ENCODE results near the gene CNTNAP2. TPM values are rescaled to one million over a fixed set of nuclear protein-coding genes. Genes with fewer than 3 reads are reported as not detected.

Gene CNTNAP2
- total and polyA plus RNA-seq, 9 donors, result 0.24 to 7.0 (median 1.5) TPM

GRCh38 chr7:147053746-147054145, 937.1 kb downstream of the CNTNAP2 start:
- WGBS, 3 donors, result 89 to 95% (median 89%) methylated on average over 5 of the region's 5 CpGs
- no peak for DNase-seq
- no peaks in the 10 kb centered on the region for H3K27me3 ChIP-seq
- no peaks in the 10 kb centered on the region for H3K4me1 ChIP-seq (ENCODE audit: insufficient read depth)
- no peak overlapping the region for H3K27ac ChIP-seq
- intact Hi-C loops (cut with DNase I), result no loop called here
- TF ChIP-seq POLR2A (IDR thresholded peaks at IDR 0.05) (no peak), CTCF (IDR thresholded peaks at IDR 0.05) (no peak)
- H3K4me3 ChIP-seq, result no peak overlapping the region
- no peaks in the 10 kb centered on the region for H3K36me3 ChIP-seq
- H3K9me3 ChIP-seq, result no peaks in the 10 kb centered on the region

GRCh38 chr7:147060070-147060469, 943.5 kb downstream of the CNTNAP2 start:
- WGBS, 3 donors, result 95 to 96% (median 96%) methylated on average over 3 of the region's 3 CpGs
- no peak for DNase-seq
- H3K27ac ChIP-seq, result no peak overlapping the region
- H3K4me3 ChIP-seq, result no peak overlapping the region
- H3K9me3 ChIP-seq, result no peaks in the 10 kb centered on the region
- TF ChIP-seq EP300 (IDR thresholded peaks at IDR 0.05) (no peak), CTCF (IDR thresholded peaks at IDR 0.05) (no peak), POLR2A (IDR thresholded peaks at IDR 0.05) (no peak)
- no peaks in the 10 kb centered on the region for H3K27me3 ChIP-seq
- H3K4me1 ChIP-seq (ENCODE audit: insufficient read depth), result no peaks in the 10 kb centered on the region
- H3K36me3 ChIP-seq, result no peaks in the 10 kb centered on the region
- intact Hi-C loops (cut with DNase I), result no loop called here

- TF ChIP-seq POLR2A (IDR thresholded peaks at IDR 0.05), result no peak
- TF ChIP-seq EP300 (IDR thresholded peaks at IDR 0.05), result no peak
- no peak for TF ChIP-seq CTCF (IDR thresholded peaks at IDR 0.05)
- intact Hi-C loops (cut with DNase I), result no loop called here
- H3K27me3 ChIP-seq, result no peaks in the 10 kb centered on the region
- no peak overlapping the region for H3K27ac ChIP-seq
- no peak for DNase-seq
- H3K9me3 ChIP-seq, result no peaks in the 10 kb centered on the region
- H3K4me3 ChIP-seq, result no peak overlapping the region
- WGBS, 3 donors, result 86 to 90% (median 88%) methylated on average over 4 of the region's 4 CpGs
- no peaks in the 10 kb centered on the region for H3K36me3 ChIP-seq
- H3K4me1 ChIP-seq (ENCODE audit: insufficient read depth), result no peaks in the 10 kb centered on the region
These were observed 946.3 kb downstream of the CNTNAP2 start for GRCh38 chr7:147062897-147063296.

GRCh38 chr7:147068842-147069241, 952.2 kb downstream of the CNTNAP2 start:
- Histone ChIP-seq H3K4me1 (ENCODE audit: insufficient read depth) (no peaks in the 10 kb centered on the region), H3K36me3 (no peaks in the 10 kb centered on the region), H3K4me3 (no peak overlapping the region), H3K27me3 (no peaks in the 10 kb centered on the region), H3K27ac (no peak overlapping the region), H3K9me3 (no peaks in the 10 kb centered on the region)
- no peak for TF ChIP-seq POLR2A (IDR thresholded peaks at IDR 0.05)
- no peak for TF ChIP-seq CTCF (IDR thresholded peaks at IDR 0.05)
- no peak for TF ChIP-seq EP300 (IDR thresholded peaks at IDR 0.05)
- intact Hi-C loops (cut with DNase I), result no loop called here
- 47 to 80% (median 74%) methylated on average over 5 of the region's 5 CpGs for WGBS, 3 donors
- DNase-seq, result no peak

GRCh38 chr7:147069771-147070170, 953.2 kb downstream of the CNTNAP2 start:
- 58 to 64% (median 64%) methylated on average over 1 of the region's 1 CpG for WGBS, 3 donors

More at GRCh38 chr7:147069771-147070170, 953.2 kb downstream of the CNTNAP2 start:
- no peaks in the 10 kb centered on the region for H3K4me1 ChIP-seq (ENCODE audit: insufficient read depth)
- H3K4me3 ChIP-seq, result no peak overlapping the region
- no peak for DNase-seq
- no peak for TF ChIP-seq EP300 (IDR thresholded peaks at IDR 0.05)
- TF ChIP-seq CTCF (IDR thresholded peaks at IDR 0.05), result no peak
- no peak for TF ChIP-seq POLR2A (IDR thresholded peaks at IDR 0.05)
- no peaks in the 10 kb centered on the region for H3K9me3 ChIP-seq
- no peaks in the 10 kb centered on the region for H3K36me3 ChIP-seq
- H3K27ac ChIP-seq, result no peak overlapping the region
- H3K27me3 ChIP-seq, result no peaks in the 10 kb centered on the region
- intact Hi-C loops (cut with DNase I), result no loop called here
